Measurements from ENCODE around the gene KCNIP2. TPM values are rescaled to one million over a fixed set of nuclear protein-coding genes. Genes with fewer than 3 reads are reported as not detected.
A peak's percentile ranks its signal among the peaks of the same experiment; 100 is the strongest.

Gene KCNIP2
- polyA plus RNA-seq, 3 donors, result 3.8 to 8.4 (median 7.3) TPM

- no peak for DNase-seq
These were observed 13.0 kb upstream of the KCNIP2 start for GRCh38 chr10:101856626-101857025.

- DNase-seq, result no peak
These were observed 8.0 kb upstream of the KCNIP2 start for GRCh38 chr10:101851411-101852116.

- no peak for DNase-seq
These were observed 7.1 kb upstream of the KCNIP2 start for GRCh38 chr10:101850749-101851148.

GRCh38 chr10:101848894-101849351 lies 5.3 kb upstream of the KCNIP2 start:
- no peak for DNase-seq

- no peak for DNase-seq
These were observed 4.8 kb upstream of the KCNIP2 start for GRCh38 chr10:101848408-101848807.

- DNase-seq, result no peak
These were observed 2.3 kb upstream of the KCNIP2 start for GRCh38 chr10:101845893-101846292.

- no peak for DNase-seq
These were observed 1.8 kb downstream of the KCNIP2 start for GRCh38 chr10:101841826-101842225.

GRCh38 chr10:101840741-101841453 lies 2.7 kb downstream of the KCNIP2 start:
- peak; percentile 87 for DNase-seq

GRCh38 chr10:101840102-101840684 lies 3.4 kb downstream of the KCNIP2 start:
- DNase-seq, result no peak

GRCh38 chr10:101839416-101840063 lies 4.1 kb downstream of the KCNIP2 start:
- no peak for DNase-seq

- no peak for DNase-seq
These were observed 4.6 kb downstream of the KCNIP2 start for GRCh38 chr10:101839002-101839401.

- no peak for DNase-seq
These were observed 5.1 kb downstream of the KCNIP2 start for GRCh38 chr10:101838416-101838970.

- DNase-seq, result no peak
These were observed 5.9 kb downstream of the KCNIP2 start for GRCh38 chr10:101837748-101838147.

GRCh38 chr10:101835362-101835761 lies 8.2 kb downstream of the KCNIP2 start:
- no peak for DNase-seq

GRCh38 chr10:101834341-101834740 lies 9.3 kb downstream of the KCNIP2 start:
- DNase-seq, result no peak

GRCh38 chr10:101833466-101833865 lies 10.1 kb downstream of the KCNIP2 start:
- no peak for DNase-seq

- DNase-seq, result no peak
These were observed 11.3 kb downstream of the KCNIP2 start for GRCh38 chr10:101832325-101832771.

GRCh38 chr10:101831169-101831811 lies 12.3 kb downstream of the KCNIP2 start:
- DNase-seq, result no peak

- peak; percentile 87 for DNase-seq
These were observed 13.1 kb downstream of the KCNIP2 start for GRCh38 chr10:101830322-101831168.

GRCh38 chr10:101829561-101830315 lies 13.9 kb downstream of the KCNIP2 start:
- DNase-seq, result no peak
